A549 treated with AZD9567 at 1 μM for 4 hours (cell line): ENCODE results near the gene MLXIP. TPM values are rescaled to one million over a fixed set of nuclear protein-coding genes. Genes with fewer than 3 reads are reported as not detected.

Source experiments
- total RNA-seq: library from RNA; stranded (reverse); fragments of 200-300 nt; extraction: Qiagen RNA extraction; gene quantifications from 5 replicates; pipeline ENCODE4 v1.2.3, GENCODE V29; 2022; ENCODE audit not compliant: insufficient read depth

MLXIP gene, protein sequence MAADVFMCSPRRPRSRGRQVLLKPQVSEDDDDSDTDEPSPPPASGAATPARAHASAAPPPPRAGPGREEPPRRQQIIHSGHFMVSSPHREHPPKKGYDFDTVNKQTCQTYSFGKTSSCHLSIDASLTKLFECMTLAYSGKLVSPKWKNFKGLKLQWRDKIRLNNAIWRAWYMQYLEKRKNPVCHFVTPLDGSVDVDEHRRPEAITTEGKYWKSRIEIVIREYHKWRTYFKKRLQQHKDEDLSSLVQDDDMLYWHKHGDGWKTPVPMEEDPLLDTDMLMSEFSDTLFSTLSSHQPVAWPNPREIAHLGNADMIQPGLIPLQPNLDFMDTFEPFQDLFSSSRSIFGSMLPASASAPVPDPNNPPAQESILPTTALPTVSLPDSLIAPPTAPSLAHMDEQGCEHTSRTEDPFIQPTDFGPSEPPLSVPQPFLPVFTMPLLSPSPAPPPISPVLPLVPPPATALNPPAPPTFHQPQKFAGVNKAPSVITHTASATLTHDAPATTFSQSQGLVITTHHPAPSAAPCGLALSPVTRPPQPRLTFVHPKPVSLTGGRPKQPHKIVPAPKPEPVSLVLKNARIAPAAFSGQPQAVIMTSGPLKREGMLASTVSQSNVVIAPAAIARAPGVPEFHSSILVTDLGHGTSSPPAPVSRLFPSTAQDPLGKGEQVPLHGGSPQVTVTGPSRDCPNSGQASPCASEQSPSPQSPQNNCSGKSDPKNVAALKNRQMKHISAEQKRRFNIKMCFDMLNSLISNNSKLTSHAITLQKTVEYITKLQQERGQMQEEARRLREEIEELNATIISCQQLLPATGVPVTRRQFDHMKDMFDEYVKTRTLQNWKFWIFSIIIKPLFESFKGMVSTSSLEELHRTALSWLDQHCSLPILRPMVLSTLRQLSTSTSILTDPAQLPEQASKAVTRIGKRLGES
- 28.7 to 40.8 TPM (median 40.2 TPM) in 5 replicates for total RNA-seq

DNA sequence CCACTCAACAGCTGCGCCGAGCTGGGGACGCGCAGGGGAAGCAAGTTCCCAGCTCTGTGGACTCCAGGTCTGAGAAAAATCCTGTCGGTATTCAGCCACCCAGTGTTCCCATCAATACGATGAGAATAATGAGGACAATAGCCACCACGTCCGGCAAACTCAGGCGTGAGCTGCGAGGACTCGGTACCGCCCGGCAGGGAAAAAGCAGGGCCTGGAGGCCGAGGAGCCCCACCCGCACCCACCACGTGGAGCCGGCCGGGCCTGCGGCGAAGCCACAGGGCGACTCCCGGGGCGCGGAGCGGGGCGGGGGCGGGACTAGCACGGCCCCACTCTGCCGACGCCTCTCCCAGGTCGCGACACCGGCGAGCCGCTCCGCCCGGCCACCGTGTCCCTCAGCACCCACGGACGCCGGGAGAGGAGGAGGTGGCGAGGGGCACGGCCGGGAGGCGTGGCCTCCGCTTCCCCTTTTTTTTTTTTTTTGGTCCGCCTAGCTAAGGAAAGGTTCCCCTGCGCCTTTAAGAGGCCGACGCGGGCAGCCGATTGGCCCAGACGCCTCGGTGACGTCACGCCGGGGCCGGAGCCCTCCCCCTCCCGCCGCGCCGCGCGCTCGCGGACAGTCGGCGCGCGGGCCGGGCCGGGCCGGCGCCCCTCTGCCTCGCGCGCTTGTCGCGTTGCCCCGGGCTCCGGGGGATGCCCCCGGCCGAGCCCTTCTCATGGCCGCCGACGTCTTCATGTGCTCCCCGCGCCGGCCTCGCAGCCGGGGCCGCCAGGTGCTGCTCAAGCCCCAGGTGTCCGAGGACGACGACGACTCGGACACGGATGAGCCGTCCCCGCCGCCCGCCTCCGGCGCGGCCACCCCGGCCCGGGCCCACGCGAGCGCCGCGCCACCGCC is at the start of gene MLXIP:
Gene MLXIP, plus strand, starts transcription at position 616 of the 892 bp plus-strand sequence. Its CDS starts 98 bp downstream, at position 714.

DNA sequence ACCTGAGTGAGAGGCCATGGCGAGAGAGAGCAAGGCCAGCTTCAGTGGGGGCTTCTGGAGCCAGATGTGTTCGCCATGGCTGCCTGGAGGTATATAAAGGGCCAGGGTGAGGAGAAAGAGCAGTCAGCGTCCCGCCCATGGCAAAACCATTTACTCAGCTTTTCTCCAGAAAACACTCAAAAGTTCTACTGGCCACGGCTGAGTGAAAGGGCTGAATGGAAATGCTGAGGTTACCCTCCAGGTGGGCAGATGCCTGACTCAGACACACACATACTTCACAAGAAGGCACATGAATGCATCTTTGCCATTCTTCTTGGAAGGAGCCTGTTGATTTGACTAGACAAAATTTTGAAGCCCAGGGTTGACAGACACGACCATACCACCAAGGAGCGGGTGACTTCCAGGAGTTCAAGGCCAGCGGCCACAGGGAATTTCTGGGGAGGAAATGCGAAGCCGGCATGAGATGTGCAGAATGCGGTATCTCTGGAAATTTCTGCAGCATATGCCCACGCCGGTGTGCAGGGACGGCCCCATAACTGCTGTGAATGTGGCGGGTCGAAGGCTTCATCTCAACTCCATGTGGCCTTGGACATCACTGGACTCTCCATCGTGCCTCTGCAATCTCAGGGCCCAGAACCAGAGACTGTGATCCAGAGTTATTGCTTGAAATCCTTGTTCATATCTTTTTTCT is 95.7 kb downstream of the MLXIP start, which contains the start of gene IL31:
Gene IL31, minus strand, starts transcription at position 67 of the 691 bp plus-strand sequence. Its CDS starts 49 bp downstream, at position 18.

DNA sequence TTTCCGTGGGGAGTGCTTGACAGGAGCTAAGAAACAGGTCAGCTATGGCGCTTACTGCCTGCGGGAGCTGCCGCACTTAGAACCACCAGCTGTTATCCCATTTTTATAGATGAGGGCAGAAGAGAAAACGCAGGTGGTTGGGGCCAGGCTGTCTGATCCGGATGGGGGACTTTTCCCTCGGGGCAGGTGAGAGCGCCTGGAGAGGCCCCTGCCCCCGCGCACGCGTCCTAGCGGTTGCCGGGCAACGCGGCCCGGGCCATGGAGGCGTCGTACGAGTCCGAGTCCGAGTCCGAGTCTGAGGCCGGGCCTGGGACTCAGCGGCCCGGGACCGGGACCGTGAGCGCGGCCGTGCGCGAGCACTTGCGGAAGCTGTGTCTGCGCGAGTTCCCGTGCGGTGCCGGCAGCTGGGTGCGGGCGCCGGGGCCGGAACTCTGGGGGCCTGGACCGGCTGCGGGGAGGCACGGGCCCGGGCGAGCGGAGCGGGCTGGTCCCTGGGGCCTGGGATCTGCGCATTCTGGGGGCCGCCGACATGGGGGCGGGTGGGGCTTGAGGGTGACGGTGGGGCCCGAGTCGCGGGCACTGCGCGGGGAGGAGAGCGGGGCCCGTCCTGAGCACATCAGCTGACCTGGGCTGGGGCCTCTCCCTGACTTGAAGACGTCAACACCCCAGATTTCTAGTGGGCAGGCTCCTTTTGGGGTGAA is 104.5 kb downstream of the MLXIP start, which contains the start of gene LRRC43:
Gene LRRC43, plus strand, starts transcription at position 237 of the 701 bp plus-strand sequence. Its CDS starts 22 bp downstream, at position 259.

Other genes starting within 250 kb of the MLXIP start
- gene HPD, start 219.9 kb upstream of the MLXIP start, total RNA-seq: 1.5 to 1.9 TPM (median 1.8 TPM) in 4 of 5 replicates, not detected in the other
- 129 to 158 TPM (median 132 TPM) in 5 replicates for gene PSMD9, start 190.0 kb upstream of the MLXIP start, total RNA-seq
- 0.93 to 1.4 TPM (median 1.2 TPM) in 4 of 5 replicates, not detected in the other for gene CFAP251, start 160.2 kb upstream of the MLXIP start, total RNA-seq
- gene BCL7A, start 56.9 kb upstream of the MLXIP start, total RNA-seq: 10.3 to 12.0 TPM (median 11.0 TPM) in 5 replicates
- gene IL31, start 95.5 kb downstream of the MLXIP start, total RNA-seq: not detected in 5 replicates
- gene LRRC43, start 104.4 kb downstream of the MLXIP start, total RNA-seq: 0.06 to 0.22 TPM (median 0.09 TPM) in 4 of 5 replicates, not detected in the other
- 0.92 to 4.5 TPM (median 1.1 TPM) in 5 replicates for gene B3GNT4, start 125.0 kb downstream of the MLXIP start, total RNA-seq
- gene DIABLO, start 147.3 kb downstream of the MLXIP start, total RNA-seq: 70.5 to 84.3 TPM (median 72.8 TPM) in 5 replicates
- 16.6 to 18.2 TPM (median 17.8 TPM) in 5 replicates for gene VPS33A, start 187.7 kb downstream of the MLXIP start, total RNA-seq